ENCODE measurements around the gene ASNSD1.

DNA sequence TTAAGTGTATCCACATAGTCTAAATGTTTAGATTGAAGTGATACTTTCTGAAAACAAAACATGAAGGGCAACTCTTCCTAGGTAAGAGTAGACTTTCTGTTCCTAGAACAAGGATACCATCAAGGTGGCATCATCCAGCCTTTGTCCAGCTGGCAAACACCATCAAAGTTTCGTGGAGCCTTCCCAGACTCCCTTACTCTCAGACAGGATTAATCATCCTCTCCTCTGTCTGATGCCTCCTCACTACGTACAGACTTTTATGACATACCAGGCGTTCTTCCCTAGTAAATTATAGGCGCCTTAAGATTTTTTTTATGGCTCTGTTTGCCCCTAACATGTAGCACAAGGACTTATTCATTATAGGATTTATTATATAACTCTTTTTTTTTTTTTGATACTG is 29.4 kb upstream of the ASNSD1 start:
- TF ChIP-seq, protein P1, sequence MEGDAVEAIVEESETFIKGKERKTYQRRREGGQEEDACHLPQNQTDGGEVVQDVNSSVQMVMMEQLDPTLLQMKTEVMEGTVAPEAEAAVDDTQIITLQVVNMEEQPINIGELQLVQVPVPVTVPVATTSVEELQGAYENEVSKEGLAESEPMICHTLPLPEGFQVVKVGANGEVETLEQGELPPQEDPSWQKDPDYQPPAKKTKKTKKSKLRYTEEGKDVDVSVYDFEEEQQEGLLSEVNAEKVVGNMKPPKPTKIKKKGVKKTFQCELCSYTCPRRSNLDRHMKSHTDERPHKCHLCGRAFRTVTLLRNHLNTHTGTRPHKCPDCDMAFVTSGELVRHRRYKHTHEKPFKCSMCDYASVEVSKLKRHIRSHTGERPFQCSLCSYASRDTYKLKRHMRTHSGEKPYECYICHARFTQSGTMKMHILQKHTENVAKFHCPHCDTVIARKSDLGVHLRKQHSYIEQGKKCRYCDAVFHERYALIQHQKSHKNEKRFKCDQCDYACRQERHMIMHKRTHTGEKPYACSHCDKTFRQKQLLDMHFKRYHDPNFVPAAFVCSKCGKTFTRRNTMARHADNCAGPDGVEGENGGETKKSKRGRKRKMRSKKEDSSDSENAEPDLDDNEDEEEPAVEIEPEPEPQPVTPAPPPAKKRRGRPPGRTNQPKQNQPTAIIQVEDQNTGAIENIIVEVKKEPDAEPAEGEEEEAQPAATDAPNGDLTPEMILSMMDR (IDR thresholded peaks at IDR 0.05), result no peak
- no peak for TF ChIP-seq POLR2AphosphoS5 (IDR thresholded peaks at IDR 0.05)

All from gastroesophageal sphincter (tissue), 3 donors.